ENCODE results near the gene TMEM242.

The TMEM242 gene

DNA sequence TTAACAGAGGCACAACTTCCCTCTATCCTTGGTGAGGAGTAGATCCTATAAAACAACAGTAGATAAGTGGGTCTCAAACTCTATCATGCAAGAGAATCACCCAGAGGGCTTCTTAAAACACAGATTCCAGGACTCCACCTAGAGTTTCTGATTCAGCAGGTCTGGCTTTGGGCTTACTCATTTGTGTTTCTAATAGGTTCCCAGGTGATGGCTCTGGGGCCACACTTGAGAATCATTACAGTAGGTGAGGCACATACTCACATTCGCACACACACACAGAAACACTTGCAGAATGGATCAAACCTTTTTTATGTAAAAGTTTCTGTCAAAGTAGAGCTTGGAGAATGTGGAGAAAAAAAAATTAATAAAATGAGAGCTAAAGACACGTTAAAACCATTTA, 52.4 kb downstream of the TMEM242 start:
- no peak for DNase-seq (ENCODE audit: extremely low read depth, low read depth)
- TF ChIP-seq CTCF (IDR thresholded peaks at IDR 0.05; ENCODE audit: low read depth, low read length): no peak

GRCh38 chr6:157270308-157270707, 53.0 kb downstream of the TMEM242 start:
- no peak for DNase-seq (ENCODE audit: extremely low read depth, low read depth)
- TF ChIP-seq CTCF (IDR thresholded peaks at IDR 0.05; ENCODE audit: low read depth, low read length): no peak

- TF ChIP-seq CTCF (IDR thresholded peaks at IDR 0.05; ENCODE audit: low read depth, low read length): no peak
- no peak for DNase-seq (ENCODE audit: extremely low read depth, low read depth)
Observed at GRCh38 chr6:157269261-157269794, 54.0 kb downstream of the TMEM242 start.

DNA sequence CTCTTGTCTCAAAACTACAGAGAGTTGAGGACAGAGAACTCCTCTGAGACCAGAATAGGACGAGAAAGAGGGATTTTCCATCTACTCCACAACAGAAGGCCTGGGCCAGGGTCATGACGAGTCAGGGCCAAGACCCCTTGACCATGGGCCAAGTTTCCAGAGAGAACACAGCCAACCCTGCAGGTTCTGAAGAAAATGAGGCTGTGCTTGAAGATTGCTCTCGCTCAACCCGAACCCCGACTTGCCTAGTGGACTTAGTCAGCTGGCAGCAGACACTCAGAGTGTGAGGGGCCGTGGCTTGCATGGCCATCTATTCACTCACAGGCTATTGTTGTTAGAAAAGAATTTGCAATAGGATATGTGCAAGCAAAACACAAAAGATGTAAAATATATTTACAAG, 54.5 kb downstream of the TMEM242 start:
- DNase-seq (ENCODE audit: extremely low read depth, low read depth): no peak
- no peak for TF ChIP-seq CTCF (IDR thresholded peaks at IDR 0.05; ENCODE audit: low read depth, low read length)

DNA sequence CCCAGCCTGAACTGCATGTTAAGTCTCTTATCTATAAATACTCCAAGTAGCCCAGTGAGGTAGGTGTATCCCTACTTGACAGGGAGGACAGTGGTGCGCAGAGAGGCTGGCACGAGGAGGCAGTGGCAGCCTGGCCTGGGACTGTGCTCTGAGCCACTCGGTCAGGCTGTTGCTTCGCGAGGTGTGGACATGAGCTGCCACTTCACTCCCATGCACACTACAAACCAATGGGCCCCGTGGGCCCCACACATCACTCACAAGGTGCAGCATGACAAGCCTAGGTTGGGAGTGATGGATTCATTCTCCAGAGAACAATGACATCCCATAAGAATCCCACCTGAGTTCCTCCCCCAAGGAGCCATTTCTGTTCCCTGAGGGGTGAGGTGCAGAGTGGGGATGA, 54.9 kb downstream of the TMEM242 start:
- no peak for TF ChIP-seq CTCF (IDR thresholded peaks at IDR 0.05; ENCODE audit: low read depth, low read length)
- no peak for DNase-seq (ENCODE audit: extremely low read depth, low read depth)

DNA sequence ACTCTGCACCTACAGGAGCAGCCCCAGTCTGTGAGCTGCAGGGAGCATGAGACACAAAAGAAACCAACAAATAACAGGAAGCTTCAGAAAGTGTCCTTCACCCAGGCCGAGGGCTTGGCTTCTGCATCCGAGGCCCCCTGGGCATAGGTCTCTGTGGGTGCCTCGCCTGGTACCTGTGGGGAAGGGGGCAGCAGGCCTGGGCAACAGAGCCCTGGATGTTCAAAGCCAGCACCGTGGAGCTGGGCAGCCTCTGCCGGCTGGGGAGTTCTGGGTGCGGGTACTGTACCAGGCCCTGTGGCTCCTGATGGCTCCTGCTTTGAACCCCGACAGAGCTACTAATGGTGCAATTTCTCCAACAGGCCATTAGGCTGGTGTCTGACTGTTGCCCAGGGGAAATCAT, 55.7 kb downstream of the TMEM242 start:
- no peak for DNase-seq (ENCODE audit: extremely low read depth, low read depth)
- TF ChIP-seq CTCF (IDR thresholded peaks at IDR 0.05; ENCODE audit: low read depth, low read length): no peak

- TF ChIP-seq CTCF (IDR thresholded peaks at IDR 0.05; ENCODE audit: low read depth, low read length): no peak
- no peak for DNase-seq (ENCODE audit: extremely low read depth, low read depth)
Observed at GRCh38 chr6:157267109-157267611, 56.2 kb downstream of the TMEM242 start.

Data from AG09319 (cell line).